CD4-positive, alpha-beta T cell treated with Interleukin-21 for 1 hour (primary cell): ENCODE measurements around the gene CAPN13.

Source experiments
- DNase-seq: peaks from one replicate; pipeline ENCODE4 v3.0.0-alpha.2; 2020

Gene CAPN13

DNA sequence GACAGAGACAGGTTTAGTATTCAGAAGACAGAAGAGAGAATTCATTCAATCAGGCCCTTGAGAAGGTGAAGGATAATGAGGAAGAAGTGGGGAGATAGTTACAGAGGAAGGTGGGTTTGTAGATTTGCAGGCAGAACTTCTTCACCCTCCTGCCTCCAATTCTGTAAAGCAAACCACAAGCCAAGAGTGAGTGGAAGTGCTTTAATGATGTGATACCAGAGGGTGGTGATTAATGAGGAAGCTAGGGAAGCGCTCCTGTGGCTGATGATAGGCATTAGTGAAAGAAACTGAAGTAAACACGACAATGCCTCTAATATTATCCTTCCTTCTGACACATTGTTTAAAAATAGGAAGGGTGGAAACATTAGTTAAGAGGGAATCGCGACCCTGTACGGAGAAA, 78.2 kb downstream of the CAPN13 start:
- DNase-seq: no peak

DNA sequence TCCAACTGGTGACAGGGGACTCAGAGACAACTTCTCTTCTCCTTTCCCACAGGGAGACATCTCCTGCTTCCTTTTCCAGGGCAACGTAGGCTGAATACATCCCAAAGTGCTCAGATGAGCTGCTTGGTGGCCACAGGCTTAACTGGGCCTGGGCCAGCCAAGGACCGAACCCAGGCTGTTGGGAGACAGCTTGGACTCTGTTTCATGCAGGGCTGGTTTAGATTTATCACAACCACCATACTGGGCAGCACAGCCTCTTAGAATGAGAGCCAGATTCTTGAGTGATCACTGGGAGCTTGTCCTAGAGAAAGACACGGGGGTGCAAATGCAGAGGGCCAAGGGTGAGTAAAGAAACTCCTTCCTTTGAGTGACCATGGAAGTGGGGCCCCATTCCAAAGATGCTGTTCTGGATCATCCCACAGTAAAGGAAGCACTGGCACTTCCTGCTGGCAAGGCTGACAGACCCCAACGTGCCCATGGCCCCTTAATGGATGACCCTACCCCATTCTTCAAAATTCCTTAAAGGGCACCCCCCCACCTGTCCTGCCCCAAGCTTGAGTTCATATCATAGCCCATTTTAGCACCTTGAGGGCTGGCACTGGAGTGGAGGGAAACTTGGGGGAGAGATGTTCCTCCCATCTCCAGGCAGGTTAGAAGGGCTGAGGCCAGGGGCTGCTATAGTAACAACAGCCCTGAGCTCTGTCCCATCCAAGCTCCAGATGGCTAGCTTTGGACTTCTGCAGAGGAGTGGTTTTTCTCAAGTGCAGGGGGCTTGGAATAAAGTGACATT, 84.1 kb downstream of the CAPN13 start:
- DNase-seq: no peak

- no peak for DNase-seq
Observed at GRCh38 chr2:30721668-30722647, 85.3 kb downstream of the CAPN13 start.

DNA sequence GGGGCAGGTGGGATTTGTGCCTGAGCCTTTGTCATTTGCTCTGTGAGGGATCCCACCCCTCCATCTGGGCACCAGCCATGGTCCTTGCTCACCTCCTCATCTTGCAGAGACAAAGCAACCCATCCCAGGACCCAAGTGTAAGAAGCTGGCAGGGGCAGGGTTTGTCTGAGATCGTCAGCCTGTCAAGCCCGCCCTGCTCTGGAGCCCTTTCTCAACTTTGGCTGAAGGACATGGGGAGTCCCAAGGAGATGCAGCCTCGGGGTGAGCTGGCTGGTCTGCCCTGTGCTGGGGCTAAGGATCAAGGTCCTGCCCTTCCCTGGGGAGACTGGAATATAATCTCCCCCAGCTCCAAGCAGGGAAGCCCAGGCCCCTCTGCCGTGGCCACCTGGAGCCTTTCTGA, 86.0 kb downstream of the CAPN13 start:
- no peak for DNase-seq

GRCh38 chr2:30717081-30717650, 90.1 kb downstream of the CAPN13 start:
- no peak for DNase-seq

DNA sequence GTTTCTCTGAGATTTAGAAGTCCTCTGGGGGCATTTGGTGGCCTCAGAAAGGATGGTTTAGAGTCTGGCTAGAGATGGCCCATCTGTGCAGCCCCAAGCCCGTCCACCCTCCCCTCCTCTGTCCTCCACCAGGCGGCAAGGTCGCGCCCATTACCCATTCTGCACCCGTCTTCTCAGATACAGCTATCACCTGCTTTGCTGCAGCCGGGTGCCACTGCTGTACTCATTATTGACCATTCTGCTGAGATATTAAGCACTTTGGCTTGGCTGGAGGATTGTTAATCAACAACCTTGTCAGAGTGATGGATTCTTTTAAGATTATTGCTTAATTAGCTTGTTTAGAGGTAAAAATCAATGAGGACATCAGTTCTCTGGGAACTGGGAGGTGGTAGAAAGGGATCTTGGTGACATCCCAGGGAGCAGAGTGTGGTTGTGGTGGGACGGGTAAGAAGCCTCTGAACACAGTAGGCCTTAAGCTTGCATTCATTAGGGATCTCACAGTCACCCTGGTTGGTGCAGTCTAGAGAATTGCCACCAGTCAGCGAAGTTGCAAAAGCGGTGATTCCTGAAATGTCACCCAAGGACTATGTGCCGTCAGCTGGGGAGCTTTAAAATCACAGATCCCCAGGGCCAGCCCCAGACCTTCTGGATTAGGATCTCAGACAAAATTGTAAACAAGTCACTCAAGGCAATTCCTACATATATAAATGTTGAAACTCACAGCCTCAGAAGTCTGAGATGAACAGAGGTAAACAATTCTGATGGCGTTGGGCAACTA, 90.9 kb downstream of the CAPN13 start:
- DNase-seq: no peak

- DNase-seq: no peak
Observed at GRCh38 chr2:30714811-30715709, 92.2 kb downstream of the CAPN13 start.

- no peak for DNase-seq
Observed at GRCh38 chr2:30713698-30714097, 93.5 kb downstream of the CAPN13 start.

- peak; percentile 92 for DNase-seq
Observed at GRCh38 chr2:30711646-30712085, 95.6 kb downstream of the CAPN13 start.

DNA sequence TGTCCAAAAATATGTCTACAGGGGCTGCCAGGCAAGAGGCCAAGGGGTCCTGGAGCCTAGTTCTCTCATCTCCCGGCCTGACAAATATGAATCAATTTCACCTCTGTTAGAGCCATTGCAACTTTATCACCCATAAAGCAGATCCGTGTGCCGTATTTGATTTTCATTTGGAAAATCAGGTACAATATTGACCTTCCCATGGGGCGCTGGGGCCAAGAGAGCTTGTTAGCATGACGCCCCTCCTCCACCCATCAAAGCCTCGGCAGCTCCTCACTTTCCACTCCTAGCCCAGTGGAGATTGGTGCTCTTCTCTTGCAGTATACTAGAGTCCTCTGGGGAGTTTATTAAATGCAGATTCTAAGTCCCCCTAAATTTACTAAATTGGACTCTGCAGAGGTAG, 96.8 kb downstream of the CAPN13 start:
- DNase-seq: no peak

- no peak for DNase-seq
Observed at GRCh38 chr2:30710016-30710415, 97.2 kb downstream of the CAPN13 start.

- no peak for DNase-seq
Observed at GRCh38 chr2:30709516-30709915, 97.7 kb downstream of the CAPN13 start.

- no peak for DNase-seq
Observed at GRCh38 chr2:30708491-30709290, 98.6 kb downstream of the CAPN13 start.

DNA sequence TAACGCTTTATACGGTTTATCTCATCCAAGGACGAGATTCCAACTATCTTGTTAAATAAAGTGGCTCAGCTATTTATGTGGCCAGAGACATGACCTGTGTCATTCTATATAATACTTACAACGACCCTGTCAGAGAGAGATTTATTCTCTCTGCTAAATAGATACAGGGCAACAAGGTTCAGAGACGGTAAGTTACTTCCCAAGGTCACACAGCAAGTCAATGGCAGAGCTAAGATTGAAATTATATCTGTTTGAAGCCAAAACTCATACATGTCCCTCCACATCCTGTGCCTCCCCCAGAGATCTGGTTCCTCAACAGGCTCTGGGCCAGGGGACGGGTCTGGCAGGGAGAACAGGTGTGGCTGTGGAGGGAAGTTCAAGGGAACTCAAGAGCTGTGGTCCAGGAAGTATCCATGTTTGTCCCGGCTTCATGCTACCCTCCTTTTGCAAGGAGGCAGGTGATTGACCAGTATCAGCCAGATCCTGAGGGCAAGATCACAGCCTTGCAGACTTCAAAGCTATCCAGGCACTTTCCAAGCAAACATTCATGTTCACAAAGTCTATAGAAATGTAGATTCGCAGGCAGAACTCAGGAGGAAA, 99.8 kb downstream of the CAPN13 start:
- DNase-seq: no peak

GRCh38 chr2:30706534-30707303, 100.5 kb downstream of the CAPN13 start:
- peak; percentile 75 for DNase-seq

GRCh38 chr2:30705711-30706533, 101.3 kb downstream of the CAPN13 start:
- no peak for DNase-seq

DNA sequence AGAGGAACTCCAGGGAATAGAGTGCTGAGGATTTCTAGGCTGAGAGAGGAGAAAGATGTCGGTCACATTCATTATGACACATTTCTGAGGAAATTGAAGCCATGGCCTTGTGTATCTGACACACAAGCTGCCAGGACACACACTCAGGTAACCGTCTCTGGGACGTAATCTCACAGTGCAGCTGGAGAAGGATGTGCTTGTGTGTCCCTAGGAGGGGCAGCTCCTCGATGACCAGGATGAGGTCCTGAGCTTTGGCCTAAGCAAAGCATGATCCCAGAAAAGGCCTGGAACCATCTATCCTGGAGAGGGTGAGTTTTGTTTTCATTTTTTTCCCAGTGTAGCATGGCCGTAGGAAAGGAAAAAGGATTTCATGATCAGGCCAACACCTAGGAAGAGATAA, 102.2 kb downstream of the CAPN13 start:
- DNase-seq: no peak

DNA sequence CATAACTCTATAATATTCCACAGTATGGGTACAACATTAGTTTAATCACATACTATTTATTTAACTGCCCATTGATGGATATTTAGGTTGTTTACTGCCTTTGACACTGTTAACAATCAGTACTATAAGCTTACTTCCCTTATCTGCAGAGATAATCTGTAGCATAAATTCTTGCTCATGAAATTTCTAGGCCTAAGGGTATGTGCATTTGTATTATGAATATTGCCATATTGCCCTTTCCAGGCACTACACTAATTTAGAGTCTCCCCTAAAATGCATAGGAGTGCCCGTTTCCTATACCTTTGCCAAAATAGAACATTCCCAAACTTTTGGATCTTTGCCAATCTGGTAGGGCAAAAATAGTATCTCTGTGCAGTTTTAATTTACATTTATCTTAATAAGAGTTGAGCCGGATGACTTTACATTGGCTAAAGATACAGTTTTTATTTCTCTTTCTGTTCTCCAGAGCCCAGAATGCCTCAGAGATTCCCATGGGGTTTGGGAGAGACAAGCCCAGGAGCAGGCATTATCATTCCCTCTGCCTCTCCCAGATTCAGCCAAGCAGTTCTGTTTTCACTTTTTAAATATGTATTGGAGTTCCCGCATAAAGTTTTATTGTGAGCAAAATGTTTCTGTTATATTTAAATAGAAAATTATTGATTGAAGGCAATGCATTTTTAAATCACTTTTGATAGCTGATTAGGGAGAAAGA, 102.8 kb downstream of the CAPN13 start:
- no peak for DNase-seq
